ENCODE results near the gene SEPTIN2. TPM values are rescaled to one million over a fixed set of nuclear protein-coding genes. Genes with fewer than 3 reads are reported as not detected.

Gene SEPTIN2
- total RNA-seq, result 187 TPM
- long read RNA-seq, transcript SEPT2-208 (12 exons, 3,267 nt), result minor isoform, 9 of 368 reads
- long read RNA-seq, transcript SEPT2-203 (13 exons, 3,315 nt), result major isoform, 263 of 368 reads
- long read RNA-seq, transcript SEPT2-204 (13 exons, 3,701 nt), result minor isoform, 15 of 368 reads
- long read RNA-seq, partial matches to known transcripts, result 23 of 368 reads
- long read RNA-seq, other reads (novel, unspliced or antisense), result 57 of 368 reads

DNA sequence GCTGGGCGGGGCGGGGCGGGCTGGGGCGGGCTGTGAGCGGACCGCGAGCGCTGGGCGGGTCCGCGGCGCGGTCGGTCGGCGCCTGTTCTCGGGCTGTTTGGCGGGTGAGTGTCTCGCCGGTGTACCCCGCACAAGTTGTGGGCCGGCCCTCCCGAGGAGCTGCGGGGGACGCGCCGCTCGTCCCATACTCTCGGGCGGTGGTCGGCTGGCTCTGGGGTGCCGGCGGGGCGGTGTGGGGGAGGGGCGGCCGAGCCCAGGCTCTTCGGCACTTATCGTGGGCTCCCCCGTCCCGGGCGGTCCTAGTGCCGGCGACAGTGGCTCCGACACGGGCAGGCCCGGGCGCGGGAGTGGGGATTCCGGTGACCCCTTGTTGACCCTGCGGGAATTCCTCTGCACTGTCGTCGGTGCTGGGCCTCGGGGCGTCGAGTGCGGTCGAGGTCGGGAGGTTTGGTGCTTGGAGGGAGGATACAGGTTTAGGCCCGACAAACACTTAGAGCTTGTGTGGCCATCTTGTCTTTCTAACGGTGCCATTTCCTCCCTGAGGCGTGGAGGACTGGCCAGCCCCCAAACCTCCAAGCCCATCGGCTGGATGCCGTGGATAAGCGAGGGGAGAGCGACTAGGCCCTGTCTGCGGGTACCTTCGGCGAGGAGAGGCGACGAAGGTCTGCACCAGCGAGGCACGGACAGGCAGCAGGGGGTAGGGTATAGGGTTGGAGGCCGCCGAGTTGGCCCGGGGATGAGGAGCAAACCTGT, at the start of gene SEPTIN2:
Gene SEPTIN2, plus strand, starts transcription at position 47 of the 753 bp plus-strand sequence. CDS start 8,308 bp downstream, outside the sequence.
- intact Hi-C loops (cut with micrococcal nuclease), result no loop called here
- Histone ChIP-seq H3K27ac (replicated peaks) (peak within 1 kb of the TSS; percentile 100), H3K36me3 (no peaks in the 10 kb centered on the region), H3K4me1 (peaks cover 89% of the 10 kb centered on the region), H3K27me3 (ENCODE audit: low read depth) (no peaks in the 10 kb centered on the region), H3K9me3 (replicated peaks) (no peaks in the 10 kb centered on the region), H3K4me3 (peak within 1 kb of the TSS; percentile 82)
- DNase-seq, result peak; percentile 80
- TF ChIP-seq, protein P1, sequence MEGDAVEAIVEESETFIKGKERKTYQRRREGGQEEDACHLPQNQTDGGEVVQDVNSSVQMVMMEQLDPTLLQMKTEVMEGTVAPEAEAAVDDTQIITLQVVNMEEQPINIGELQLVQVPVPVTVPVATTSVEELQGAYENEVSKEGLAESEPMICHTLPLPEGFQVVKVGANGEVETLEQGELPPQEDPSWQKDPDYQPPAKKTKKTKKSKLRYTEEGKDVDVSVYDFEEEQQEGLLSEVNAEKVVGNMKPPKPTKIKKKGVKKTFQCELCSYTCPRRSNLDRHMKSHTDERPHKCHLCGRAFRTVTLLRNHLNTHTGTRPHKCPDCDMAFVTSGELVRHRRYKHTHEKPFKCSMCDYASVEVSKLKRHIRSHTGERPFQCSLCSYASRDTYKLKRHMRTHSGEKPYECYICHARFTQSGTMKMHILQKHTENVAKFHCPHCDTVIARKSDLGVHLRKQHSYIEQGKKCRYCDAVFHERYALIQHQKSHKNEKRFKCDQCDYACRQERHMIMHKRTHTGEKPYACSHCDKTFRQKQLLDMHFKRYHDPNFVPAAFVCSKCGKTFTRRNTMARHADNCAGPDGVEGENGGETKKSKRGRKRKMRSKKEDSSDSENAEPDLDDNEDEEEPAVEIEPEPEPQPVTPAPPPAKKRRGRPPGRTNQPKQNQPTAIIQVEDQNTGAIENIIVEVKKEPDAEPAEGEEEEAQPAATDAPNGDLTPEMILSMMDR (IDR thresholded peaks at IDR 0.05; ENCODE audit: borderline replicate concordance), result no peak

DNA sequence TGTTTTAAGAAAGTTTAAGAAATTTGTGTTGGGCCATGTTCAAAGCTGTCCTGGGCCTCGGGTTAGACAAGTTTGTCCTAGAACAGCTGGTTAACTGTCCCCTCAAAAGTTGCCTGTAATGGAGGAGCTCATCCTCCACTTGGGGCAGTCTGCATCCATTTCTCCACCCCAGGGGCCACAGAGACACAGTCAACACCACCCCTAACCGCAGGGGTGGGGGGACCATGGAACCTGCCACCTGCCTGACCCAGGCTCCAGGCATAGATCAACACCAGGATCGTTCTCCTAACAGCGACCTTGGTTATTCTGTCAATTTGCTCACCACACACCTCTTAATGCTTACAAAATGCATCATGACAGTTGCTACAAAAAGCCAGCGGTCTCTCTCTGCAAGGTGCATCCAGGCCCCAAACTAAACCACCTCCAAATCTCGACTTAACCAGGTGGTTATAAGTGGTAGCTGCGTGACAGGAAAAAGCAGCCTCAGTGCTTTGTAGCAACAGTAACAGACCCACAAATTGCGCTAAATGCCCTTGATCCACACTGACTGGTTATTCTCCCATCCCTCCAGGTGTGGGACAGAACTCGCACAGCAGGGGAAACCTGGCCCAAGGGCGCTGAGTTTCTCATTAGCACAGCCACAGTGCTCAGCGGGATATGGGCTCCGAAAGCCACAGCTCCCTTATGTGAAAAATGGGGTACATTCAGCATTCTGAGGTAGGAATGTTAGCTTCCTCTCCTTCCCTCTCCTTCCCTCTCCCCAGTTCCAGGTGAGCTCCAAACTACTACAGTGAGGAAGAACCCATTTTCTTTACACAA, 48.3 kb upstream of the SEPTIN2 start:
- DNase-seq, result no peak
- Histone ChIP-seq H3K4me3 (no peak overlapping the region), H3K4me1 (peaks cover 40% of the 10 kb centered on the region), H3K27ac (replicated peaks) (no peak overlapping the region), H3K9me3 (replicated peaks) (no peaks in the 10 kb centered on the region), H3K27me3 (ENCODE audit: low read depth) (no peaks in the 10 kb centered on the region), H3K36me3 (peaks cover 63% of the 10 kb centered on the region)
- intact Hi-C loops (cut with micrococcal nuclease), result no loop called here
- TF ChIP-seq, protein P1 (IDR thresholded peaks at IDR 0.05; ENCODE audit: borderline replicate concordance), result no peak

DNA sequence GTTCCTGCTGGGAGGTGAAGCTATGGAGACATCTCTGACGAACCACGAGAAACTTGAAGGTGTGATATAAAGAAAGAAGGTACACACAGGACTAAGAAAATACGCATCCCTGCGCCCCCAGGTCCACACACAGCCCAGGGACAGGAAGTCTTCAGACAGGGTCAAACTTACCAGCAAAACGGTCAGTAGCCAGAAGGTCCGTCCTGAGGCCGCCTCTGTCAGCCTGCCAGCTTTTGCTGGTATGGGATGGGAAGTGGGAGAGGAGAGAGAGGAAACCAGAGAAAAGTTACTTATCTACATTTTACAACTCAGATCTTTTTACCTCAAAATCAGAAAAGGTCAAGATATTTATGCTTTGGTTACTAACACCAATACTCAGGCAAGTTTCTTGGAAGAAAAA, 47.4 kb upstream of the SEPTIN2 start:
- peaks cover 46% of the 10 kb centered on the region for H3K4me1 ChIP-seq
- H3K27ac ChIP-seq (replicated peaks), result no peak overlapping the region
- H3K27me3 ChIP-seq (ENCODE audit: low read depth), result no peaks in the 10 kb centered on the region
- H3K9me3 ChIP-seq (replicated peaks), result no peaks in the 10 kb centered on the region
- no peak for DNase-seq
- intact Hi-C loops (cut with micrococcal nuclease), result no loop called here
- H3K36me3 ChIP-seq, result peaks cover 54% of the 10 kb centered on the region
- no peak overlapping the region for H3K4me3 ChIP-seq
- TF ChIP-seq, protein P1 (IDR thresholded peaks at IDR 0.05; ENCODE audit: borderline replicate concordance), result no peak

DNA sequence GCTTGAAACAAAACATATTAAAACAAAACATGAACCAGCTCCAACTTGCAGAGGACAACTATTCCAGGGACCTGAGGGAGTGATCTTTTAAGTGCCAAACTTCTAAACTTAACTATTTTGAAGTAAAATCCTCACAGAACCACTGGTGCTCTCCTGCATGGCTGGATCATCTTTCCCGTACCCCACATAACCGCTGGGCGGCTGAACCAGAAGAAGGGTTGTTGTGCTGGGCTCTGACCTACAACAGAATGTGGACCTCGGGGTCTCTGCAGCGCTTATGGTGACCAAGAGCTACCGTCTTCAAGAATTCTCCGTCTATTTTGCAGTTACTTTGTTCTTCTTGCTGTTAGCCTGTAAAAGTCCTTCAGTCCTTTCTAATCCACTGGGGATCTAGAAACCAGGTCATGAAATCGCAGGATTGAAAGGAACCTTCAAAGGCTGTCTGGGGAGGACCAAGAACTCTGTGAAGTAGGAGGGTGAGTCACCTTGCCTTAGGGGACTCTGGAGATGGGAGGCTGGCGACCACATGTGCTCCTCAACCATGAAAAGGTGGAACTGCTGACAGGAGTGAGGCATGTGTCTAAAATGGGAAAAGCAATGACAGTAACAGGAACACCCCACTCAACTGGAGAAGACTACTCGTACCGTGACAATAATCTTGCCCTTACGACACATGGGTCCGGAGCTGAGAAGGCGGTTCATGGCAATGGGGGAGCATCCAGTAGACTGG, 46.8 kb upstream of the SEPTIN2 start:
- Histone ChIP-seq H3K4me3 (no peak overlapping the region), H3K36me3 (peaks cover 49% of the 10 kb centered on the region), H3K27ac (replicated peaks) (no peak overlapping the region), H3K4me1 (peaks cover 52% of the 10 kb centered on the region), H3K27me3 (ENCODE audit: low read depth) (no peaks in the 10 kb centered on the region), H3K9me3 (replicated peaks) (no peaks in the 10 kb centered on the region)
- intact Hi-C loops (cut with micrococcal nuclease), result no loop called here
- no peak for DNase-seq
- TF ChIP-seq, protein P1 (IDR thresholded peaks at IDR 0.05; ENCODE audit: borderline replicate concordance), result no peak

Measured in left ventricle myocardium inferior (tissue), 1 donor.